ENCODE data around the gene EMX2.

Gene EMX2

DNA sequence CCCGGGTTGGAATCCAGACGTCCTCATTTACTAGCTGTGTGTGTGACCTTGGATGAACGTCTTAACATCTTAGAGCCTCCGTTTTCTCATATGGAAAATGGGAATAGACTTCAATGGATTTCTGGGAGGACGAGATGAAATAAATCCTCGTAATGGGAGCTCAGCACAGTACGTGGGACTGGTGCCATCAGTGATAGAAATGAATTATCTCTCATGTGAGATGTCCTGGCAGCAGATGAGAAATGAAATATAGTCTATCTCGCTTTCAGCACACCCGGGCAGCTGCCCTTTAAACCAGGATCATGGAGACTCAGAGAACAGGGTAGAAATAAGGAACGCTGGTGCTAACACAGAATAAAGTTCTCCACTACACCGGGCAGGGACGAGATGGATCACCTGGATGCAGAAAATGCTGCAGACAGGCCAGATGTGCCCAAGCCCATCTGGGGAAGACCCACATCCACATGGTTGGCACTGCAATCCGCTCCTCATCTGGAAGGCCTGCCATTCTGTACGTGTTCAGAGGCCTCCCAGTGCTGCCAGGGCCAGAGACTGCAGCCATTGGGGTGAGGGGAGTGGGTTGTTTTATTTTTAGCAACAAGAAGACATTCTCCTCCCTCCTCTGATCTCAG lies 11.1 kb upstream of the EMX2 start:
- FAIRE-seq (no peak), DNase-seq (ENCODE audit: insufficient read length, low spot score) (no peak)

DNA sequence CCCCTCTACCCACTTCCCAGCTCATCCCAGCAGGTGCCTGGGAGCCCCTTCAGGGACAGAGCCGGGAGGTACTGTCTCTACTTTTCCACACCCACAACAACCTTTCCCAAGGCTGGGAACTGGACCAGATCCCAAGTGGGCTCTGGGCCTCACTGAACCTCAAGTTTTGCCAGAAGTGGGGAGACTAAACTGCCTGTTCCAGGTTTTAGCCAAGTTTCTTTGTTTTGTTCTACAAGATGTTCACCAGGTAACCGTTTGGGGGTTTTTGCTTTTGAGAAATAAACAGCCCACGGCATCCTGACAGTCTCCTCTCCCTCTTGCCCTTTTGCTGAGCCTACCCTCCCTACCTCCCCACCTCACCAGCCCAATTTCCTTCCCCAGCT lies 10.6 kb upstream of the EMX2 start:
- FAIRE-seq (no peak), DNase-seq (ENCODE audit: insufficient read length, low spot score) (no peak)

DNA sequence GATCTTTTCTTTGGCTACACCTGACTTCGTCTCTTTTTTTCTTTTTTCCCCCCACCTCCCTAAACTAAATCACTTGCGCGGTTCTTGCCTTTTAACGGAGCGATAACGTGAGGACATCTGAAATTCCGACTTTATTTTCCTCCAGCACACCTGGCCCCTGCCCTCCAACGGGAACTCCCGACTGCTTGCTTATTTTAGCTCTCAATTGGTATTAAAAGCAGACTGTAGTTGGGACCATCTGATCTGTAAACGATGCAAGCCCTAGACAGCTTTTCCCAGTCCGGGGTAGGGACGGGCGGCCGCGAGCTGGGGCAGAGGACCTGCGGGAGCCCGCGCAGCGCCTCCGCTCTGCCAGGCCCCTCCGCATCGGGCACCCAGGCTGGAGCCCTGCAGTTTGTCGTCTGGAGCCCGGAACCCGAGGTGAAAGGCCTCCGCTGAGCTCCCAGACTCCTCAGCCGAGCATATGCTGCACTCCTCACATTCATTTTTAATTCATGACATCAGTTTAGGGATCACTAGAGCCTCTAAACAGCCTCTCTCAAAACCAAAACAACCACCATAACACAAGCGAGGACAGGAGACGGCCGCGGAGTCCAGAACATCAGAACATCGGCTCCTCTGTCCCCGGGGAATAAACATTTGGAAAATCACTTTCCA lies 10.0 kb upstream of the EMX2 start:
- FAIRE-seq: no peak
- DNase-seq (ENCODE audit: insufficient read length, low spot score): no peak

DNA sequence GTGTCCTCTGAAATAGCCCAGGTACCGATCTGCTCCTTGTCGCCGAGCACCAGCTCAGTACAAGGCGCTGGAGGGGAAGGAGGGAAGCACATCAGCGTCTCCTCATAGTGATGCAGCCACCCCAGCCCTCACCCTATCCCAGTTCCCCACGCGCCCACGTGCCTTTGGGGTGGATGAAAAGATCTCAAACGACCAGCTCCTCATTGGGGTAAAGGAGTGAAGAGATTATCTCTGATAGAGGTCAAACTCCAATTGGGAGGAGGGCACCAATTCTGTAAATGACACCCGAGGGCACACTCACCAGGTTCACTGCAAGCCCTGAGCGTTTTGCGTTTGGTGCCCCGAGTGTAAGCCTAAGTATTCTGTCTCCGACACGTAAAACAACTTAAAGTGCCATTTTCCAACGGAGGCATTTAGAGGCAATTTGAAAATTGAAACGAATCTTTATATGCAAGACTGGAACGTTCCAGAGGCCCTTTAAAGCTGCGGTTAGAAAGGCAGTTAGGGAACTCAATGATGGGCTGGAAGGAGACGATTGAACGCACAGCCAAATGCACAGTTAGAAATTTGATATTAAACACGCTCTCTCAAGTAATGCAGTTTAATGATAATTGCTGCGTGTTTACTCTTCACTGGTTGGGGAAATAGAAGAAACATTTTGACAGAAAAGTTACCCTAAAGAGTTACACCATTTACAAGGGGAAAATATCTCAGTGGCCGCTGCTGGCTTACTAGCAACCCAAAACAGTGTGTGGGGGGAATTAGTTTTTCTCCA lies 8.9 kb upstream of the EMX2 start:
- no peak for FAIRE-seq
- DNase-seq (ENCODE audit: insufficient read length, low spot score): no peak

DNA sequence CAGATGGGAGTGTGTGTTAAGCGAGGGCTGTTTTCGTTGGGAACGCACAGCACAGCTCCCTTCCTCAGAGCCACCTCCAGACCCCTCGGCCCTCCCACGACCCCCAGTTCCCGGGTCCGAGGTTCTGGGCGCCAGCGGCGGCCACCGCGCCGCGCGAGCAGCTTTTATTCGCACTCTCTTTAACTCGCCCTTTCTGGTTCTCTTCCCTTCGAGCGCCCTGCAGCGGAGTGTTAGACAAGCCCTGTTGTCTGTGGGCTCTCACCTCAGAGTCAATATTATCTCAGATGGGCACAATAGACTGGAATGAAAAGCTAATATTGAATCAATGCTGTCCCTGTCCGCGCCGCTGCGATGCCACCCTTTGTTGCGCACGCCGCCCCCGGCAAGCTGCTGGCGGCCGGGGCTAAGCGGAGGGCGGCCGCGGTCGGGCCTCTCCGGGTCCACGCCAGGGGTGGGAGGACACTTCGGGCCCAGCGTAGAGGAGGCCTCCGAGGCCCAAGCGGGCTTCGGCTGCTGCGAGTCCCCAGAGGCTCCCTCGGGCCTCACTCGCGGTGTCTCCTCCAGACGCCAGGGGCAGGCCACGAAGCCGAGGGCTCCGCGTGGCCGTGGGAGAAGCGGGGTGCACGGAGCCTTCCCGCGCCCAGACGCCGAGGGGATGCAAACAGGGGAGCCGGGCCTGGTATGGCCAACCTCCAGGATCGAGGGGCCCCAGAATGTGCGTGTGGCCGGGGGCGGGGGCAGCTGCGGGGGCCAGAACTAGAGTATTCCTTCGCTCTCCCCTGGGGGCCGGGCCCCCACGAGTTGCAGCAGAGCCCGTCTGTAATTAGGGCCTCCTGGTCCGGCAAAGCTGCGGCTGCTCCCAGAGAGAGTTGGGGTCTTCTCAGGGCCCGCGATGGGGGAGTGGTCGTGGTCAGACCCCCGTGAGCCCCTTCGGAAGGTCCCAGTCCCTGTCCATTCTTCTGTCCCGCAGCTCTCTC lies 7.9 kb upstream of the EMX2 start:
- DNase-seq (ENCODE audit: insufficient read length, low spot score) (no peak), FAIRE-seq (no peak)

DNA sequence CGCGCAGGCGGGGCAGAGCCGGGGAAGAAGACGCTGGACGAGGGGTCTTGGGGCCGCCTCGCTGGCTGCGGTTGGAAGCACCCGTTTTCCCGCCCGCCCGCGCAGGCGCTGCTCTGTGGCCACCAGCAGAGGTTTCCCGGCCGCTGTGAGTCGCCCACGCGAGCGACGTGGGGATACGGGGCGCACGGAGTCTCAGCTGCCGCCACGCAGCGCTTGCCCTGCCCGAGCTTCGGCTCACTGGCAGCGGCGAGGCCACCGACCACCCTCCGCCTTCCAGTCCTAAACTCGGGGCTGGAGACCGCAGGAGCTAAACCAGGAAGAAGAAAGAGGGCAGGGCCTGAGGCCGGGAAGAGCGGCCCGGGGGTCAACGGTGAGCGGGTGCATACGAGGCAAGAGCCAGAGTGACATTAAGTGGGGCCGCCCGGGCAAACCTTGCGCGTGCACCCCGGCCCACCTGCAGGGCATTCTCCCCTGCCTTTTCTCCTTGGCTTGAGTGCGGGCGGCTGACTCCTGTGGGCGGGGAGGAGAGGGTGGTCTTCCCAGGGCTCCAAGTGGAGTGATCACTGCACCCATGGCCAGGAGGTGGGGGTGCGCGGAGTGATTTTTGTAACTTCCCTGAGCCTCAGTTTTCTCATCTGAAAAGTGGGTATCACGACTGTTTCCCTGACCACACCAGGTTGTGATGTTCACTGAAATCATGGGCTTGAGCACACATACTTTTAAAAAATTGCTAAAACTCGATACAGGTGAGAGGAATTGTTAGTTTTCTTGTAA lies 7.1 kb upstream of the EMX2 start:
- DNase-seq (ENCODE audit: insufficient read length, low spot score) (no peak), FAIRE-seq (no peak)

DNA sequence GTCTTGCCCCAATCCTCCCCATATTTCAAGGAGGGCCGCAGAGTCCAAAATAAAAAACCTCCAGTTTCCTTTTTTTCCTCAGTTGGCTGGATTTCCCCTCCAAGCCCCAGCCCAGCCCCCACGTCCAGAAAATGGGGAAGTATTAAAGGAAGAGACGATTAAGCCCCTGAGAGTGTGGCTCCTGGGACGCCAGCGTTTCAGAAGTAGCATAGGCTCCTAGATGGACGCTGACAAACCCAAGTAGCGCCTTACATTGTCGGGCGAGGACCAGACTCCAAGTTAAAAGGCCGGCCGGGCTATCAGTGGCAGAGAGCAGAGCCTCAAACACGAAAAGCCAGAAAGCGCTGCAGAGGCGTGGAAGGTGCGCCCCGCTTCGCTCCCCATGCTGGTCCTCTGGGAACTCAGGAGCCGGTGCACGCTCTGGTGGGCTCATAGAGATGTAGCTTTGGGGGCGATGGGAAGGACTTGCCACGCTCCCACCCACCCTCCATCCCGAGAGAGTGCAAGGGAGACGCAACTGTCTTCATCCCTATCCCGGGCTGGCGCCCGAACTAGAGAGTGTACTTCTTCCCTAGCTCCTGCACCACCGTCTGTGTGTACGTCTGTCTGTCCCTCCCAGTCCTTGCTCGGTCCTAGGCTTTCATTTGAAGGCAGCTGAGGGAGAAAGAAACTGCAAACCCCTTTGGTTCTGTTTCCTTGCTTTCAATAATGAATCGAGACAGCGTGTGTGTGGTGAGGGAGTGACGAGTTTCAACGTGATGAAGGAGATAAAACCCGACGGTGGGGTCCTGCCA lies 6.3 kb upstream of the EMX2 start:
- DNase-seq (ENCODE audit: insufficient read length, low spot score): no peak
- FAIRE-seq: no peak

DNA sequence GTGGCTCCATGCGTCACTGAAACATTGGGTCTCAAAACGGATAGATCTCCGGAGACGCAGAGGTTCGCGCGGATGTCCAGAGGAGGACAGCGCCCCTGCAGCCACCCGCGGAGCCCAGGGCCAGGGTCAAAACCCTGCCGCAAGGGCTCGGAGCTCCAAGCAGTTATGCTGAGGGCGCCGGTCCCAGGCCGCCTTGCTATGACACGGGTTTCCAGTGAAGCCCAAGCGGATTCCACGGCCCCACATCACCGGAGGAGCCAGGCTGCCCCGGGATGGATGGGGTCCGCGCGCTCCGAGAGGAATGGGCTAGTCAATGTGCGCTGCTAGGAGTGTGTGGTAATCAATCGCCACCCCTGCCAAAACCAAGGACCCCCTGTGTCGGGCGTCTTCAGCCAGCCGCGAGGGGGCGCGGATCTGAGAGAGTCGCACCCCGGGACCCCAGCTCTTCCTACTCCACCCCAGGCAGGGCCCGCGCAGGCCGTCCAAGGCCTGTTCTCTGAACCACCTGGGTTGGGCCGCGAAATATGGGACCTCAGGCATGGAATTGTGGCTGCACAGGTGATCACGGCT lies 5.6 kb upstream of the EMX2 start:
- no peak for FAIRE-seq
- no peak for DNase-seq (ENCODE audit: insufficient read length, low spot score)

DNA sequence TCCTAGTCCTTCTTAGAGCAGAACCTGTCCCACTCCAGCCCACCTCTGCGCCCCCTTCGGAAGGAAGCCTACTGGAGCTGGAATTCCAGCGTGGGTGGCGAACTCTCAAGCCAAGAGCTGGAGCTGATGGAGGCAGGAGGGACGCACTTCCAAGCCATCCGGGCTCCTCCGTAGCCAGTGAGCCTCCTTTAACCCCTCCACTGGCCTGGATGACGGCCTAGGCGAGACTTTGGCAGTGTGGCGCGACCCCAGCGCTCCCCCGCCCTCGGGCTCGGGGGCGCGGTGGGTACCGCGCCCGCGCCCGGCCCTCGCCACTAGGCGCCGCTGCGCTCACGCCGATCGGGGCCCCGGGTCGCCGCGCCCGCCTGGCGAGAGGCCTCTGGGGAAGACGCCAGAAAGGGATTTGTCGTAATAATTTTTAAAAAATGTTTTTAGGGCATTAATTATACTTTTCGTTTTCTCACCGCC lies 5.1 kb upstream of the EMX2 start:
- FAIRE-seq: no peak
- DNase-seq (ENCODE audit: insufficient read length, low spot score): no peak

DNA sequence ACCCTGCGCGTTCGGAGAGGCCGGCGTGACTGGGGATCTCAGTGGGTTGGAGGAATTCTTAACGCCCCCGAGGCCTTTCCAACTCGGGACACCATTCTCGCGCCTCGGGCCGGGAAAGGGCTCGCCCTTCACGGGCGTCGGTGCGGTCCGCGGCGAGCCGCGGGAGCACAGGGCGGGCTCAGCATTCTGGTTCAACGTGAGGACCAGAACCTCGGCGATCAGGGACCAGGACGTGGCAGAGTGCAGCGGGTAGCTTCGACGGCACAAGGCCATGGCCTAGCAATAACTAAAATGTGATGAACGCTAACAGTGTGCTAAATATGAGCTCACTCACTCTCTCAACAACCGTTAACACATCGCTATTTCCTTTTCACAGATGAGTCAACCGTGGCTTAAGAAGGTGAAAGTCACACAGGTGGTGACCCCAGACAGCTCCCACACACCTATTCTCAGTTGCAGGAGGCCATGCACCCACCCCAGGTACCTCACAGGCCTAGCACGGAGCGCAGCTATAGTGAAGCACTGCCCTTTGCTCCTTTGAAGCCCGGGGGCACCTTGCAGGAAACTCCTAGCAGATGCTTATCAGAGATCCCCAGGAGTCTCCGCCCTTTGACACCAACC lies 4.5 kb upstream of the EMX2 start:
- no peak for DNase-seq (ENCODE audit: insufficient read length, low spot score)
- no peak for FAIRE-seq

DNA sequence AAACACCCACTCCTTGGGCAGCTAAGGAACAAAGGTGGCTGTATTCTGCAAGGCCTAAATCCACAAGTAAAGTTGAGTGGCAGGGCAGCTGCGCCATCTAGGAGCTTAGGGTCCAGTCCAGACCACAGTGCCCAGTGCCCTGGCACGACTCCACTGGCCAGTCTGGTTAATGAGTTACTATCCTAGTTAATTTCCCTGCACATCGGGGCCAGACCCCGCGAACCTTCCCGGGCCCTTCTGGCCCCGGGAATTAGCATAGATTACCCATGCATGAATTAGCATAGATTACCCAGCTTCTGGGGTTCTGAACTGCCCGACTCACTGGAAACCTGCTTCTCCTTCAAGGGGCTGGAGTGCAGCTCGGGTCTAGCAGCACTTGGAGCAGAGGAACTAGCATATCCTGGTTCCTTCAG lies 3.2 kb upstream of the EMX2 start:
- FAIRE-seq: no peak
- no peak for DNase-seq (ENCODE audit: insufficient read length, low spot score)

DNA sequence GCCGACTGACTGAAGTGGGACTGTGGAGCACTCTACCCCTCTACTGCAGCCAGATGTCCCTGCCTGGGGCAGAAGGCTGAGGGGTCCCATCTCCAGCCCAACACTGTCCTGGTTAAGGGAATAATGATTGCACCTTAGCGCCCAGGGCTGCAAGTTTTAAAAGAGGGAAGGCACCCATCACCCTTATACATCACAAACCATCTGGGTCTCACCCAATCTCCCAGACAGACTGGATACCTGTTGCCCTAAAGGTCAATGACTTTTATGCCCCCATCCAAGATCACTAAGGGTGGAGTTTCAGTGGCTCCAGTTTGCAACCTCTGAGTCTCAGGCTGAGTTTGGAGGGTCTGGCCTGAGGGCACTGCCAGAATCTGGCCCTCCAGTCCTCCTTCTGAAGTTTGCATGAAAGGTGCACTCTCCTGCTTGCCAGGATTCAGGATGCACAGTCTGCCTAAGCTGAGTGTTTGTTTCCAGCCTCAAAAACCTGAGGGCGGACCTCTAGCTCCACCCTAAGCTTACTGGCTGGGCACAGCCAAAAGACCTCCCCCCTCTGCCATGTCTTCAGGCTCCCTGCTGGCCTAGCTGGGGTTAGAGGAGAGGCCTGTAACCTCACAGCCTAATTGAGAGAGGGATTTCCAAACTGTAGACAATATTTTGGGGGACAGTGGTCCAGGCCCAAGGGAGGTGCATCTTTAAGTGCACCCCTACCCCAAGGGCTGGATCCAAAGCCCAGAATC lies 2.5 kb upstream of the EMX2 start:
- DNase-seq (ENCODE audit: insufficient read length, low spot score) (no peak), FAIRE-seq (no peak)

DNA sequence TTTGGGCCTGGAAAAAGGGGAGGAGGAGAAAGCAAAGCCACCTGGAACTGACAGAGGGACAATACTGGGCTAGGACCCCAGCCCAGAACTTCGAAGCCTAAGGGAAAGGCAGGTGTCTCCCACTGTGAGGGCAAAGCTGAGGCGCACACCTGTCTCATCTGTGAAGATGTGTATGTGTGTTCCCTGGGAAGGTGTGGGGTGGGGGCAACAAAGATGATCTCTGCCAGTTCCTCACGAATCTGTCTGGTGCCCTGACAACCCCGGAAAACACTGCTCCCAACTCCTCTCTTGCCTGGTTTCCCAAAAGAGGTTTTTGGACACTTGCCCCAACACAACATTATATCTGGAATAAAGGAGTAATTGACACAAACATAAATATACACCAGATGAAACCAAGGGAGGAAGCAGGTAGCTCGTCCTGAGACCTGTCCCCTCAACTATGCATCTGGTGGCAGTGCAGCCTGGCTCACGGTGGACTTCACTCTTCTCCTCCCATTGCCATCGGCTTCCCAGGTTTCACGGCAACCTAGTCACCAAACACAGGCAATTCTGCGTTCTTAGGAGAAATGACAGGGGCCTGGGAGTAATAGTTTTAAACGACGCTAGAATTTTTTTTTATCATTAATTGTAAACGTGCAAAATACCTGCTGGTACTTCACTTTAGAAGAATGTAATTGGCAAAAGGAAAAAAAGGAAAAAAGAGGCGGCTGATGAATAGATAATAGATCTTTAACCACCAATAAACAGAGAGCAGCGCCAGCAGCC lies 1.7 kb upstream of the EMX2 start:
- no peak for FAIRE-seq

DNA sequence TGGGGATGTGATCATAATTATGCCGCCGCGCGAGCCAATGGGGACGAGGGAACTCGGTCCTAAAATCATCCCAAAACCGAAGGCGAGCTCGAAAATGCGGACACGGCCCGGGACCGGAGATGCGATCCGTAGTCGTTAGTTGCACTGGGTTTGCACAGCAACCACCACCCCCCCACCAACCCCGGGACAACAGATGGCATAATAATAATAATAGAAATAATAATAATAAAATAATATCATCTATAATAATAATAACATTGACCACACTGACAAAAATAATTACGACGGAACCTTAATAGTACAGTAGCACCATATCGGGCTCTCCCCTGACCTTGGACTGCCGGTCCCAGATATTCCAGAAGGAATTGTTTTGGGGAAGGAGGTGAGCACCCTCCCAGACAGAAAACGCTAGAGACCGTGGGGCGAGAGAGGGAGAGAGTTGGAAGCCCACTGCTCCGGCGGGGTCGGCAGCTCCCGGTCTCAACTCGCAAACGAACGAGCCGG lies 1.1 kb upstream of the EMX2 start:
- DNase-seq (ENCODE audit: insufficient read length, low spot score) (no peak), FAIRE-seq (no peak)

More for the DNA sequence above, 1.7 kb upstream of the EMX2 start:
- no peak for DNase-seq (ENCODE audit: insufficient read length, low spot score)

DNA sequence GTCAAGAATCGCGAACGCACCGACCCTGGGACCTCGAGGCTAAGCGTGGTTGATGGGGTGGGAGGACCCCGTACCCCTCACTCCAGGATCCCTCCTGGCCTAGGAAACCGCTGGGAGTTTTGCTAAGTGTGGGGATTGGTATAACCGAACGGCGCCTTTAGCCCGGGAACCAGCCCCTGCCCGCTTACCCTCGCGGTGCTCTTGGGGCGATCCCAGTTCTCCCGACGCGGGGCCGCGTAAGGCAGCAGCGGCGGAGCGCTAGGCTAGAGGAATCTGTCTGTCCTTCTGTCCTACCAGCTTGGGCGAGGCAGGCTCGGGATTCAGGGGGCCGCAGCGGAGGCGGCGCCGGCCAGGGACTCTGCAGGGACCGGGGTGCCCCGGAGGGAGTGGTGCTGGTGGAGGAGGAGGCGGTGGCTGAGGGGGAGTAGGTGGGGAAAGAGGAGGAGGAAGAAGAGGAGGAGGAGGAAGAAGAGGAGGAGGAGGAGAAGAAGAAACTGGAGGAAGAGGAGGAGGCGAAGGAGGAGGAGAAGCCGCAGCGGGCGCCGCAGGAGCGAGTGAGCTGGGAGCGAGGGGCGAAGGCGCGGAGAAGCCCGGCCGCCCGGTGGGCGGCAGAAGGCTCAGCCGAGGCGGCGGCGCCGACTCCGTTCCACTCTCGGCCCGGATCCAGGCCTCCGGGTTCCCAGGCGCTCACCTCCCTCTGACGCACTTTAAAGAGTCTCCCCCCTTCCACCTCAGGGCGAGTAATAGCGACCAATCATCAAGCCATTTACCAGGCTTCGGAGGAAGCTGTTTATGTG lies 439 bp upstream of the EMX2 start:
- FAIRE-seq (no peak), DNase-seq (ENCODE audit: insufficient read length, low spot score) (no peak)

Measured in HTR-8/SVneo (cell line).